ENCODE data around the gene HAUS7. TPM values are rescaled to one million over a fixed set of nuclear protein-coding genes. Genes with fewer than 3 reads are reported as not detected.

The HAUS7 gene
- total RNA-seq, 1 experiment from 2014 or later = 28.9 TPM

DNA sequence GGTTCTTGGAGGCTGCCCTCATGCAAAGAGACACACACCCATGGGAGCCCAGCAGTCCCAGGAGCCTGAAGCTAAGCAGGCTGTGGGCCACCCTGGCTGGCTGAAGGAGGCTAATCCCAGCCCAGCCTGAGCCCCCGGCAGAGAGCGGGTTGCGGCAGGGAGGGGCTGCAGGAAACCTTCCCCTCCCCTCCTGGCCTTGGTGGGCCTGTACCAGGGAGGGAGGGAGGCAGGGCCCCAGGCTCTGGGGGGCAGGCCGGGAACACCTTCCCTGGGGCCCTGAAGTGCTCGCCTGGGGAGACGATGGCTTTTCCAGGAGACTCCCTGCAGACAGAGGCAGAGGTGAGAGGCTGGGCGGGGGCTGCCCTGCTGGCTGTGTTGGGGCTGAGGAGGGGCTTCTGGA, 28.1 kb upstream of the HAUS7 start:
- Histone ChIP-seq H3K4me3 (replicated peaks in 1 of 2; ENCODE audit: low read depth in 1 of 2, low read length in 2 of 2) (no peak overlapping the region), H4K20me1 (ENCODE audit: insufficient read depth) (no peaks in the 10 kb centered on the region), H3K27ac (ENCODE audit: low read depth, low read length) (no peak overlapping the region), H3K9ac (ENCODE audit: low read length) (no peak overlapping the region), H3K4me1 (ENCODE audit: control insufficient read depth in 1 of 2, insufficient read depth in 2 of 2, low read length in 2 of 2) (no peaks in the 10 kb centered on the region), H3K9me2 (ENCODE audit: insufficient read depth) (no peaks in the 10 kb centered on the region), H3K9me3 (ENCODE audit: control insufficient read depth in 1 of 2, insufficient read depth in 1 of 2, low read depth in 1 of 2, low read length in 2 of 2) (no peaks in the 10 kb centered on the region), H3K79me2 (ENCODE audit: insufficient read depth, low read length) (no peaks in the 10 kb centered on the region), H2AFZ (ENCODE audit: low read depth, low read length, poor library complexity, severe bottlenecking) (no peak overlapping the region), H3K27me3 (ENCODE audit: insufficient read depth, low read length) (no peaks in the 10 kb centered on the region), H3K36me3 (ENCODE audit: control insufficient read depth in 1 of 2, insufficient read depth in 2 of 2, low read length in 2 of 2) (no peaks in the 10 kb centered on the region), H3K4me2 (ENCODE audit: low read length) (no peak overlapping the region)
- intact Hi-C loops (cut with micrococcal nuclease) = no loop called here
- TF ChIP-seq, protein P1, sequence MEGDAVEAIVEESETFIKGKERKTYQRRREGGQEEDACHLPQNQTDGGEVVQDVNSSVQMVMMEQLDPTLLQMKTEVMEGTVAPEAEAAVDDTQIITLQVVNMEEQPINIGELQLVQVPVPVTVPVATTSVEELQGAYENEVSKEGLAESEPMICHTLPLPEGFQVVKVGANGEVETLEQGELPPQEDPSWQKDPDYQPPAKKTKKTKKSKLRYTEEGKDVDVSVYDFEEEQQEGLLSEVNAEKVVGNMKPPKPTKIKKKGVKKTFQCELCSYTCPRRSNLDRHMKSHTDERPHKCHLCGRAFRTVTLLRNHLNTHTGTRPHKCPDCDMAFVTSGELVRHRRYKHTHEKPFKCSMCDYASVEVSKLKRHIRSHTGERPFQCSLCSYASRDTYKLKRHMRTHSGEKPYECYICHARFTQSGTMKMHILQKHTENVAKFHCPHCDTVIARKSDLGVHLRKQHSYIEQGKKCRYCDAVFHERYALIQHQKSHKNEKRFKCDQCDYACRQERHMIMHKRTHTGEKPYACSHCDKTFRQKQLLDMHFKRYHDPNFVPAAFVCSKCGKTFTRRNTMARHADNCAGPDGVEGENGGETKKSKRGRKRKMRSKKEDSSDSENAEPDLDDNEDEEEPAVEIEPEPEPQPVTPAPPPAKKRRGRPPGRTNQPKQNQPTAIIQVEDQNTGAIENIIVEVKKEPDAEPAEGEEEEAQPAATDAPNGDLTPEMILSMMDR (IDR thresholded peaks at IDR 0.05 in 2 of 3, conservative IDR thresholded peaks at IDR 0.05 in 1 of 3; ENCODE audit: borderline replicate concordance in 1 of 3, insufficient read depth in 1 of 3, low read depth in 2 of 3, low read length in 2 of 3) = no peak
- TF ChIP-seq JUND (IDR thresholded peaks at IDR 0.05) (no peak), CBX3 (IDR thresholded peaks at IDR 0.05; ENCODE audit: low read depth) (no peak), YY1 (IDR thresholded peaks at IDR 0.05; ENCODE audit: extremely low read depth, insufficient replicate concordance, low read depth, low read length) (no peak), ZFX (IDR thresholded peaks at IDR 0.05) (no peak), FOSL1 (IDR thresholded peaks at IDR 0.05; ENCODE audit: low read depth) (no peak), ELF1 (IDR thresholded peaks at IDR 0.05; ENCODE audit: borderline replicate concordance, low read depth) (no peak), SRF (IDR thresholded peaks at IDR 0.05; ENCODE audit: low read depth) (no peak), SP1 (IDR thresholded peaks at IDR 0.05; ENCODE audit: low read depth) (no peak)
- BruUV-seq (replicated peaks) = no TSS peak
- CTCF ChIA-PET = no interaction called here
- no peak for ATAC-seq
- POLR2A ChIA-PET = no interaction called here
- RAD21 ChIA-PET (ENCODE audit: low non-redundant PET in 1 of 2, low total read pairs in 2 of 2, uncharacterized antibody in 2 of 2, unreplicated experiment in 2 of 2) = no interaction called here
- no peak for DNase-seq (ENCODE audit: low read depth, low spot score)

DNA sequence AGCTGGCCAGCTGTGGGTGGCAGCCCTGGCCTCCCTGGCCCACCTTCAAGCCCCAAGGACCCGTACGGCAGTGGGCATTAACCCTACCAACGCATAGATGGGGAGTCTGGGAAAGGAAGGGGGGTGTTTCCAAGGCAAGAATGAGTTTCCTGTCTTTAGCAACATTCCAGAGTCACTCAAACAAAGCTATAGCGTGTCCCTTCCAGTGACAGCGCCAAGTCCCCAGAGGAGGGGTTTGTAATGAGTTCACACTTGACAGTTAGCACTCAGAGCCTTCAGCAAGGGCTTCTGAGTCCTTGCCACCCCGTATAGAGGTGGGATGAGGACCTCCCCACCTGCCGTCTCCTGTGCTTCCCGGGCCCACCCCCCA, 26.2 kb upstream of the HAUS7 start:
- POLR2A ChIA-PET = no interaction called here
- H4K20me1 ChIP-seq (ENCODE audit: insufficient read depth) = no peaks in the 10 kb centered on the region
- H3K36me3 ChIP-seq (ENCODE audit: control insufficient read depth in 1 of 2, insufficient read depth in 2 of 2, low read length in 2 of 2) = no peaks in the 10 kb centered on the region
- H2AFZ ChIP-seq (ENCODE audit: low read depth, low read length, poor library complexity, severe bottlenecking) = no peak overlapping the region
- H3K27ac ChIP-seq (ENCODE audit: low read depth, low read length) = no peak overlapping the region
- BruUV-seq (replicated peaks) = no TSS peak
- no peak for DNase-seq (ENCODE audit: low read depth, low spot score)
- RAD21 ChIA-PET (ENCODE audit: low non-redundant PET in 1 of 2, low total read pairs in 2 of 2, uncharacterized antibody in 2 of 2, unreplicated experiment in 2 of 2) = no interaction called here
- H3K9me3 ChIP-seq (ENCODE audit: control insufficient read depth in 1 of 2, insufficient read depth in 1 of 2, low read depth in 1 of 2, low read length in 2 of 2) = no peaks in the 10 kb centered on the region
- no peak overlapping the region for H3K9ac ChIP-seq (ENCODE audit: low read length)
- ATAC-seq = no peak
- CTCF ChIA-PET = interaction anchor here (1.1 kb wide), 1 partner anchor 26 kb away, joined by 3 read pairs; the partner anchor contains the start of gene HAUS7
- no peaks in the 10 kb centered on the region for H3K79me2 ChIP-seq (ENCODE audit: insufficient read depth, low read length)
- H3K27me3 ChIP-seq (ENCODE audit: insufficient read depth, low read length) = no peaks in the 10 kb centered on the region
- intact Hi-C loops (cut with micrococcal nuclease) = no loop called here
- H3K4me1 ChIP-seq (ENCODE audit: control insufficient read depth in 1 of 2, insufficient read depth in 2 of 2, low read length in 2 of 2) = no peaks in the 10 kb centered on the region
- no peak overlapping the region for H3K4me3 ChIP-seq (replicated peaks in 1 of 2; ENCODE audit: low read depth in 1 of 2, low read length in 2 of 2)
- H3K4me2 ChIP-seq (ENCODE audit: low read length) = no peak overlapping the region
- no peaks in the 10 kb centered on the region for H3K9me2 ChIP-seq (ENCODE audit: insufficient read depth)
- TF ChIP-seq ZBTB33 (IDR thresholded peaks at IDR 0.05; ENCODE audit: extremely low read depth, insufficient replicate concordance, low read length) = no peak
- TF ChIP-seq, protein P1 (IDR thresholded peaks at IDR 0.05 in 2 of 3, conservative IDR thresholded peaks at IDR 0.05 in 1 of 3; ENCODE audit: borderline replicate concordance in 1 of 3, insufficient read depth in 1 of 3, low read depth in 2 of 3, low read length in 2 of 3) = no peak
- TF ChIP-seq CEBPB (IDR thresholded peaks at IDR 0.05; ENCODE audit: low read depth) = no peak

Measured in HCT116 (cell line).